Transverse colon (tissue), 4 donors: ENCODE results near the gene SRPX. TPM values are rescaled to one million over a fixed set of nuclear protein-coding genes. Genes with fewer than 3 reads are reported as not detected.

Experiments
- DNase-seq: peaks from one replicate; pipeline ENCODE4 v3.0.0-alpha.2; 2019
- H3K27ac ChIP-seq, 4 donors: fragments of 200-600 bp; sonication (generic); 2 replicates each; pipeline ENCODE4 v1.5.1; 2016 to 2018; ENCODE audit warnings: inconsistent platforms in 4 of 4
- H3K27me3 ChIP-seq: fragments of 200-600 bp; sonication (generic); 2 replicates; pipeline ENCODE4 v1.5.1; 2017; ENCODE audit warnings: inconsistent platforms
- H3K36me3 ChIP-seq, 4 donors: fragments of 200-600 bp; sonication (generic); 2 replicates each; pipeline ENCODE4 v1.5.1; 2017 to 2019; ENCODE audit warnings: inconsistent platforms in 4 of 4
- H3K4me1 ChIP-seq, 4 donors: fragments of 200-600 bp; sonication (generic); 2 replicates each; pipeline ENCODE4 v1.5.1; 2017 to 2020; ENCODE audit warnings: inconsistent platforms in 4 of 4
- H3K4me3 ChIP-seq, 4 donors: fragments of 200-600 bp; sonication (generic); 1 replicate in 1 of 4; 2 replicates in 3 of 4; pipeline versions ENCODE4 v1.5.1 to v1.6.1; 2017 to 2019; ENCODE audit warnings: inconsistent platforms in 4 of 4
- H3K9me3 ChIP-seq, 2 donors: fragments of 200-600 bp; sonication (generic); 2 replicates each; pipeline ENCODE4 v1.5.1; 2017 to 2019; ENCODE audit warnings: inconsistent platforms in 2 of 2
- EP300 ChIP-seq: sonication (generic); formaldehyde crosslinking; IDR thresholded peaks from one replicate; pipeline ENCODE4 v1.6.1; 2017; ENCODE audit warnings: antibody characterized with exemption, low read depth
- POLR2A ChIP-seq: fragments of 450-650 bp; IDR thresholded peaks from one replicate; pipeline ENCODE4 v1.6.1; 2016; ENCODE audit warnings: antibody characterized with exemption, mild to moderate bottlenecking, moderate library complexity
- POLR2AphosphoS5 ChIP-seq, 3 donors: sonication (generic); formaldehyde crosslinking; IDR thresholded peaks; one replicate each; pipeline ENCODE4 v1.6.1; 2016; ENCODE audit warnings: antibody characterized with exemption in 3 of 3
- WGBS, 2 donors: methylation state at CpG; one replicate each; pipeline ENCODE4 v1.1.5; 2018; ENCODE audit warnings: low coverage in 1 of 2; 5-methylcytosine and 5-hydroxymethylcytosine counted together
- in situ Hi-C, 4 donors: fragments of 200-750 bp; cut with MboI; loops; one replicate each; pipeline versions ENCODE4 v1.15.0 to v1.15.1; 2017; ENCODE audit warnings: low sequenced_read_pairs in 3 of 4, low pct_ligation_motif_present in 1 of 4, low pct_unique_long_range_greater_than_20kb in 1 of 4
- intact Hi-C: fragments of 100-400 bp; cut with DNase I; formaldehyde crosslinking; loops from one replicate; pipeline ENCODE4 v1.15.1; 2023; ENCODE audit warnings: low total_unique reads
- total RNA-seq, 4 donors: library from RNA; depleted of rRNA; stranded (reverse); fragments of >200 nt; gene quantifications; one replicate each; pipeline ENCODE4 v1.1.0, GENCODE V29; 2016
- TF ChIP-seq, protein P1 (sequence below), 5 experiments: fragments of 200-600 bp in 3 of 5; fragments of 450-650 bp in 2 of 5; sonication (generic) in 3 of 5; IDR thresholded peaks; 1 replicate in 2 of 5; 2 replicates in 3 of 5; pipeline ENCODE4 v1.5.1; 2016 to 2017; ENCODE audit warnings: antibody characterized with exemption in 5 of 5, inconsistent platforms in 3 of 5, mild to moderate bottlenecking in 2 of 5, moderate library complexity in 1 of 5

The SRPX gene
- total RNA-seq, 4 donors from 2014 or later, result 16.1 to 43.6 (median 38.6) TPM

DNA sequence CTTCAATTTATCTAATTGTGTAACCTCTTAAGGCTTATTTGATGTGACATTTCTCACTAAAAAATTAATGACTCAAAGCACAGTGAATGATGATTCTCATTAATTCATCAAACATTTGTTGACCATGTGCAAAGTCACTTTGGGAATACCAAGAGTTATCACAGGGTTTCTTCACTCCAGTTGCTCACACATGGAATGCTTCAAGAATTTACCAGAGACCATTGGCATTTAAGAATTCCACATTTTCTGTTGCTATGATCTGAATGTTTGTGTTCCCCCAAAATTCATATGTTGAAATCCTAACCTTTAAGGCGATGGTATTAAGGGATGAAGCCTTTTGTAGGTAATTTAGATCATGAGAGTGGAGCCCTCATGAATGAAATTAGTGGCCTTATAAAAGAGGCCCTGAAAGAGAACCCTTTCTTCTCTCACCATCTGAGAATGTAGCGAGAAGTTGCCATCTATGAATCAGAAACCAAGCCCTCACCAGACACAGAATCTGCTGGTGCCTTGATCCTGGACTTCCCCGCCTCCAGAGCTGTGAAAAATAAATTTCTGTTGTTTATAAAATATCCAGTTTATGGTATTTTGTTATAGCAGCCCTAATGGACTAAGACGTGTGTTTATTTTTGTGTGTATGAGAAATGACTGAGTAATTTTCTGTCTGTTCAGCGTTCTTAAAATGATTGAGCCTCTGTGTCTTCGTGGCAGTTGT lies 16.4 kb upstream of the SRPX start:
- TF ChIP-seq, protein P1, sequence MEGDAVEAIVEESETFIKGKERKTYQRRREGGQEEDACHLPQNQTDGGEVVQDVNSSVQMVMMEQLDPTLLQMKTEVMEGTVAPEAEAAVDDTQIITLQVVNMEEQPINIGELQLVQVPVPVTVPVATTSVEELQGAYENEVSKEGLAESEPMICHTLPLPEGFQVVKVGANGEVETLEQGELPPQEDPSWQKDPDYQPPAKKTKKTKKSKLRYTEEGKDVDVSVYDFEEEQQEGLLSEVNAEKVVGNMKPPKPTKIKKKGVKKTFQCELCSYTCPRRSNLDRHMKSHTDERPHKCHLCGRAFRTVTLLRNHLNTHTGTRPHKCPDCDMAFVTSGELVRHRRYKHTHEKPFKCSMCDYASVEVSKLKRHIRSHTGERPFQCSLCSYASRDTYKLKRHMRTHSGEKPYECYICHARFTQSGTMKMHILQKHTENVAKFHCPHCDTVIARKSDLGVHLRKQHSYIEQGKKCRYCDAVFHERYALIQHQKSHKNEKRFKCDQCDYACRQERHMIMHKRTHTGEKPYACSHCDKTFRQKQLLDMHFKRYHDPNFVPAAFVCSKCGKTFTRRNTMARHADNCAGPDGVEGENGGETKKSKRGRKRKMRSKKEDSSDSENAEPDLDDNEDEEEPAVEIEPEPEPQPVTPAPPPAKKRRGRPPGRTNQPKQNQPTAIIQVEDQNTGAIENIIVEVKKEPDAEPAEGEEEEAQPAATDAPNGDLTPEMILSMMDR (IDR thresholded peaks at IDR 0.05), result no peak
- no peak for TF ChIP-seq POLR2AphosphoS5 (IDR thresholded peaks at IDR 0.05)
- TF ChIP-seq POLR2A, result no peak
- no peak for TF ChIP-seq EP300
- no peak overlapping the region for H3K4me3 ChIP-seq
- H3K27ac ChIP-seq, result no peak overlapping the region
- 74% methylated on average over 6 of the region's 6 CpGs; no CpG with 5 or more reads in 1 of the 2 donors for WGBS, 2 donors
- no peaks in the 10 kb centered on the region for H3K9me3 ChIP-seq
- intact Hi-C loops, result no loop called here
- no peak for DNase-seq
- no peaks in the 10 kb centered on the region for H3K4me1 ChIP-seq
- no peaks in the 10 kb centered on the region for H3K27me3 ChIP-seq
- in situ Hi-C loops, result no loop called here
- H3K36me3 ChIP-seq, result no peaks in the 10 kb centered on the region

DNA sequence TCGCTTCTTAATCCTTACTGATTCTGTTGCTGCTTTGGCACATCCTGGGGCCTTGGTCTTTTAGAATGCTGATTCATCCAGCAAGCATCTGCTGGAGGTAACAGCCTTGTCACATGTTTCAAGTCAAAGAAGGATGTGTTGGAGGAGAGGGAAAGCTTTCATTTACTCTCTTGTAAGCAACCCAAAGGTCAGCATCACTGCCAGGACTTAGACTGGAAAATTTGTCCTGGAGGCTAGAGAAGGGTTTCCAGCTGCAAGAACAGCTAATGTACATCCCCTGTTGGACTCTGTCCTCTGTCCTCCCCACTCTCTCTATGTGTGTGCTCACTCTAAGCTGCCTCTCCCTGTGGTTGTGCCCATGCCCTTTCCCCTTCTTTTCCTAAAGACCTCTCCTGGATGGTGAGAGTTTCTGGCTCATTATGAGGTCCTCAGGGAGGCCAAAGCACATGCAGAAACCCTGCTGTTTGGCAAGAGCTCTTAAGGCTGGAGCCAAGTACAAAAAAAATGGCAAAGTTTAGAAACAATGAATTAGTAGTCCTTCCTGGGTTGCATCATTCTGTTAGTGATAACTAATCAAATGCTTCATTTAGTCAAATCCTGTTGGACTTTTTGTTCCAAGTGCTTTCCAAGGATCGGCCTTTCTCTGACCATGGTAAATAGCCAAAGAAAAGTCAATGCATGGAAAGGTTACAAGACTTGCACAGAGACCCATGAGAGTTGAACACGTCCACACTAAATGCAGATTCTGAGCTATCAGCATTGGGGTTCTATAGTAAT lies 13.4 kb upstream of the SRPX start:
- no peaks in the 10 kb centered on the region for H3K27me3 ChIP-seq
- TF ChIP-seq POLR2A, result no peak
- TF ChIP-seq EP300, result no peak
- TF ChIP-seq POLR2AphosphoS5 (IDR thresholded peaks at IDR 0.05), result no peak
- TF ChIP-seq, protein P1 (IDR thresholded peaks at IDR 0.05), result no peak
- no peak overlapping the region for H3K4me3 ChIP-seq
- H3K27ac ChIP-seq, result peak overlapping the region; percentile 34 to 61 (median 46)
- no peaks in the 10 kb centered on the region for H3K4me1 ChIP-seq
- in situ Hi-C loops, result no loop called here
- no peak for DNase-seq
- WGBS, 2 donors, result 44% methylated on average over 3 of the region's 3 CpGs; no CpG with 5 or more reads in 1 of the 2 donors
- intact Hi-C loops, result no loop called here
- H3K9me3 ChIP-seq, result no peaks in the 10 kb centered on the region
- H3K36me3 ChIP-seq, result no peaks in the 10 kb centered on the region

DNA sequence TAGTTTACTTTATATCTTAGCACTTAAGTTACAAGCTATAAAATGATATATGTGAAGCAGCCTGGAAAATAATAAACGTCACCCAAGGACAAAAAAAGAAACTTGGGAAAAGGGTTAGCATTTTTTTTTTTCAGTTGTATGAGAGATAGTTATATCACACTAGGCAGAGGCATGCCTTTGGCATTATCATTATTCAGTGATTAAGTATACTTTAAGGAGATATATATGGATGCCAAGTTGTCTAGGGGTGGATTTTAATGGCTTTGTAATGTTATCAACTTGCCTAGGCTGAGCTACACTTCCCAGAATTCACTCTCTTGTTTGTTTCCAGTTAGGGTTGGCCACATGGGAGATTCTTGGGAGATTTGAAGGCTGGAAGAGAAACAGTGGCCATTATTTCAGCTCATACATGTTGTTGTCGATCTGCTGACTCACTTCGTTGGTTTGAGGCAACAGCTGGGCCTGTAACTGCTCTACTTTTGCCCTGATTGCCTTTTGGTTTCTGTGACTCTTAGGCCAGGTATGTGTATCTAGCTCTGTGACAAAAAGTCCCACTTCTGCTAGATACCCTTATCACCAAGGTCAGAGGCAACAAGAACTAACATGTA lies 11.5 kb upstream of the SRPX start:
- in situ Hi-C loops, result no loop called here
- Histone ChIP-seq H3K9me3 (no peaks in the 10 kb centered on the region), H3K4me1 (no peaks in the 10 kb centered on the region), H3K27me3 (no peaks in the 10 kb centered on the region), H3K36me3 (no peaks in the 10 kb centered on the region), H3K27ac (peak overlapping the region in 1 of 4 donors; percentile 61), H3K4me3 (no peak overlapping the region)
- intact Hi-C loops, result no loop called here
- WGBS, 2 donors, result 68 to 80% methylated on average over 1 to 3 of the region's 3 CpGs
- TF ChIP-seq POLR2AphosphoS5 (IDR thresholded peaks at IDR 0.05) (no peak), EP300 (no peak), POLR2A (no peak)
- TF ChIP-seq, protein P1 (IDR thresholded peaks at IDR 0.05), result no peak
- no peak for DNase-seq

DNA sequence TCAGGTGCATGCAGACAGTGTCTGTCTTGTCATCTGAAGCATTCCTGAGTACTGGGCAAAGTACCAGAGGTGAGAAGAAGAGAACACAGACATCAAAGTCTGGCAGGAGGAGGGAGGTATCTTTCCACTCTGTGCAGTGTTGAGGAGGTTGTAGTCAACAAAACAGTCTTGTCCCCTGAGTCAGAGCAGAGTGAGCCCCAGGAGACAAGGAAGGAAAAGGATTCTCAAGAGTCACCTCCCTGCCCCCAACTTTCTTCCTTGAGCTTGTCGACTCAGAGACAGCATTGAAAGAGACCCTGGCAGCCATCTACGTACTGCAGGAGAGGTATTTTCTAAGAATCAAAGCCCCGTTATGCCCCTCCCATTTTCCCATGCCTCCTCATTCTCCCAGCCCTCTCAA lies 4.4 kb upstream of the SRPX start:
- no peak overlapping the region for H3K4me3 ChIP-seq
- peaks cover 0 to 5% (median 0%) of the 10 kb centered on the region in 4 donors for H3K4me1 ChIP-seq
- DNase-seq, result no peak
- H3K36me3 ChIP-seq, result no peaks in the 10 kb centered on the region
- intact Hi-C loops (no loop called here), in situ Hi-C loops (no loop called here)
- H3K27me3 ChIP-seq, result no peaks in the 10 kb centered on the region
- H3K9me3 ChIP-seq, result no peaks in the 10 kb centered on the region
- TF ChIP-seq POLR2AphosphoS5 (IDR thresholded peaks at IDR 0.05) (no peak), EP300 (no peak), POLR2A (no peak)
- TF ChIP-seq, protein P1 (IDR thresholded peaks at IDR 0.05), result no peak
- 32% methylated on average over 3 of the region's 3 CpGs; no CpG with 5 or more reads in 1 of the 2 donors for WGBS, 2 donors
- H3K27ac ChIP-seq, result no peak overlapping the region
